Prostate gland (tissue), 2 donors: ENCODE data around the gene ICOS.

Source experiments
- CTCF ChIP-seq, 4 experiments: fragments of 200-600 bp in 2 of 4; fragments of 450-650 bp in 2 of 4; sonication (generic) in 2 of 4; IDR thresholded peaks; 1 replicate in 3 of 4; 2 replicates in 1 of 4; pipeline ENCODE4 v1.5.1; 2016 to 2019; ENCODE audit warnings: antibody characterized with exemption in 4 of 4, mild to moderate bottlenecking in 2 of 4, moderate library complexity in 2 of 4
- POLR2A ChIP-seq: fragments of 450-650 bp; IDR thresholded peaks from one replicate; pipeline ENCODE4 v1.6.1; 2016; ENCODE audit warnings: antibody characterized with exemption, mild to moderate bottlenecking

GRCh38 chr2:203940039-203940438 lies 3.5 kb downstream of the ICOS start:
- TF ChIP-seq CTCF (IDR thresholded peaks at IDR 0.05) (no peak), POLR2A (no peak)
